ENCODE measurements around the gene TAS2R60.

Gene TAS2R60

GRCh38 chr7:143490717-143491306 is 47.6 kb downstream of the TAS2R60 start:
- TF ChIP-seq, protein P1, sequence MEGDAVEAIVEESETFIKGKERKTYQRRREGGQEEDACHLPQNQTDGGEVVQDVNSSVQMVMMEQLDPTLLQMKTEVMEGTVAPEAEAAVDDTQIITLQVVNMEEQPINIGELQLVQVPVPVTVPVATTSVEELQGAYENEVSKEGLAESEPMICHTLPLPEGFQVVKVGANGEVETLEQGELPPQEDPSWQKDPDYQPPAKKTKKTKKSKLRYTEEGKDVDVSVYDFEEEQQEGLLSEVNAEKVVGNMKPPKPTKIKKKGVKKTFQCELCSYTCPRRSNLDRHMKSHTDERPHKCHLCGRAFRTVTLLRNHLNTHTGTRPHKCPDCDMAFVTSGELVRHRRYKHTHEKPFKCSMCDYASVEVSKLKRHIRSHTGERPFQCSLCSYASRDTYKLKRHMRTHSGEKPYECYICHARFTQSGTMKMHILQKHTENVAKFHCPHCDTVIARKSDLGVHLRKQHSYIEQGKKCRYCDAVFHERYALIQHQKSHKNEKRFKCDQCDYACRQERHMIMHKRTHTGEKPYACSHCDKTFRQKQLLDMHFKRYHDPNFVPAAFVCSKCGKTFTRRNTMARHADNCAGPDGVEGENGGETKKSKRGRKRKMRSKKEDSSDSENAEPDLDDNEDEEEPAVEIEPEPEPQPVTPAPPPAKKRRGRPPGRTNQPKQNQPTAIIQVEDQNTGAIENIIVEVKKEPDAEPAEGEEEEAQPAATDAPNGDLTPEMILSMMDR (IDR thresholded peaks at IDR 0.05; ENCODE audit: low read depth, low read length): peak; percentile 73
- TF ChIP-seq MYC (IDR thresholded peaks at IDR 0.05; ENCODE audit: low read depth, low read length): no peak
- H3K4me3 ChIP-seq (ENCODE audit: low read depth, low read length): no peak overlapping the region
- peak; percentile 54 for DNase-seq (ENCODE audit: low read depth)

DNA sequence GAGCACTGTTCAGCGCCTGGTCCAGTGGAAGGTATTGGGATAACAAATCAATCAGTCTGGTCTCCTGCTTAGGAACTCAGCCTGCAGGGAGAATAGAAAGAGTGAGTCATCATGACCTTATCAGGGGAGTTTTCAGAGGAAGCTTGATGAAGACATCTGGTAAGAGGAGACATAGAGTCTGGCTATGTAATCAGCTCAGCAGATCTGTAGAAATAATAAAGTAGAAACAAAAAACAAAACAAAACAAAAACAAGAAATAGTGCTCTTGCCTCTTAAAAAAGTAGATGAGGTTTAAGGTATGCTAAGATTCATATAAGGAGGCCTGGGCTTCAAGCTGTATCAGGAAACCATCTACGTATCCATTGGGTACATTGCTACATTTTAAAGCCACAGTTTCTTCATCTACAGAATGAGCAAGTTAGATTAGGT is 48.8 kb downstream of the TAS2R60 start:
- peak; percentile 57 for DNase-seq (ENCODE audit: low read depth)
- H3K4me3 ChIP-seq (ENCODE audit: low read depth, low read length): no peak overlapping the region
- TF ChIP-seq, protein P1 (IDR thresholded peaks at IDR 0.05; ENCODE audit: low read depth, low read length): no peak
- TF ChIP-seq POLR2A (IDR thresholded peaks at IDR 0.05; ENCODE audit: extremely low read depth, insufficient read length) (no peak), MYC (IDR thresholded peaks at IDR 0.05; ENCODE audit: low read depth, low read length) (no peak)

- DNase-seq (ENCODE audit: low read depth): no peak
- no peak for TF ChIP-seq MAX (IDR thresholded peaks at IDR 0.05; ENCODE audit: low read depth, low read length)
- TF ChIP-seq POLR2A (IDR thresholded peaks at IDR 0.05; ENCODE audit: extremely low read depth, insufficient read length): no peak
- TF ChIP-seq, protein P1 (IDR thresholded peaks at IDR 0.05; ENCODE audit: low read depth, low read length): no peak
- no peak for TF ChIP-seq MYC (IDR thresholded peaks at IDR 0.05; ENCODE audit: low read depth, low read length)
- no peak overlapping the region for H3K4me3 ChIP-seq (ENCODE audit: low read depth, low read length)
These were observed 49.8 kb downstream of the TAS2R60 start for GRCh38 chr7:143492799-143493739.

- TF ChIP-seq POLR2A (IDR thresholded peaks at IDR 0.05; ENCODE audit: extremely low read depth, insufficient read length): no peak
- TF ChIP-seq MAX (IDR thresholded peaks at IDR 0.05; ENCODE audit: low read depth, low read length): no peak
- TF ChIP-seq MYC (IDR thresholded peaks at IDR 0.05; ENCODE audit: low read depth, low read length): no peak
- TF ChIP-seq, protein P1 (IDR thresholded peaks at IDR 0.05; ENCODE audit: low read depth, low read length): no peak
- DNase-seq (ENCODE audit: low read depth): no peak
- no peak overlapping the region for H3K4me3 ChIP-seq (ENCODE audit: low read depth, low read length)
These were observed 50.5 kb downstream of the TAS2R60 start for GRCh38 chr7:143493751-143494150.
